Right lobe of liver (tissue), 4 donors: ENCODE results near the gene KIF9.

ENCODE experiments used
- POLR2A ChIP-seq: fragments of 450-650 bp; IDR thresholded peaks from one replicate; pipeline ENCODE4 v1.6.1; 2017; ENCODE audit warnings: antibody characterized with exemption, mild to moderate bottlenecking
- TF ChIP-seq, protein P1 (sequence below), 4 donors: fragments of 200-600 bp in 3 of 4; fragments of 450-650 bp in 1 of 4; IDR thresholded peaks; one replicate each; pipeline versions ENCODE4 v1.5.1 to v1.8.0; 2016 to 2022; ENCODE audit warnings: antibody characterized with exemption in 4 of 4, mild to moderate bottlenecking in 2 of 4
- donor health status: DM: no; HTN: no; CAD: no.
- donor health status: DM: no; HTN: no; CAD: no.
- donor health status: DM: no; HTN: yes; CAD: no.

DNA sequence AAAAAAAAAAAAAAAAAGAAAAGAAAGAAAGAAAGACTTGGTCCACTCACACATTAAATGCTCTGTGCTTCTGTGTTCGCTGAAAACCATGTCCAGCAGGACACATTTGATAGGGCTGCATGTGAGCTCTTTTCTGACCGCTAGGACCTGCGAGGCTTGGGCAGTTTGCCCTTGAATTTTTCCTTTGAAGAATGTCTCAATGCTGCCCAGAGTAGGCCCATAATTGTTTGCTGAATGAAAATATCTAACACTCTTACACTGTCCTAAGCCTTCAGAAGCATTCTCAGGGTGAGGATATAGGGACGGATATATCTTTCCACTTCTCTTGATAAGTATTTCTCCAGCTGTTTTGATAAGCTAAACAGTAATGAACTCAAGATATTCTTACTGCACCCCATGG lies 6.0 kb downstream of the KIF9 start:
- TF ChIP-seq, protein P1, sequence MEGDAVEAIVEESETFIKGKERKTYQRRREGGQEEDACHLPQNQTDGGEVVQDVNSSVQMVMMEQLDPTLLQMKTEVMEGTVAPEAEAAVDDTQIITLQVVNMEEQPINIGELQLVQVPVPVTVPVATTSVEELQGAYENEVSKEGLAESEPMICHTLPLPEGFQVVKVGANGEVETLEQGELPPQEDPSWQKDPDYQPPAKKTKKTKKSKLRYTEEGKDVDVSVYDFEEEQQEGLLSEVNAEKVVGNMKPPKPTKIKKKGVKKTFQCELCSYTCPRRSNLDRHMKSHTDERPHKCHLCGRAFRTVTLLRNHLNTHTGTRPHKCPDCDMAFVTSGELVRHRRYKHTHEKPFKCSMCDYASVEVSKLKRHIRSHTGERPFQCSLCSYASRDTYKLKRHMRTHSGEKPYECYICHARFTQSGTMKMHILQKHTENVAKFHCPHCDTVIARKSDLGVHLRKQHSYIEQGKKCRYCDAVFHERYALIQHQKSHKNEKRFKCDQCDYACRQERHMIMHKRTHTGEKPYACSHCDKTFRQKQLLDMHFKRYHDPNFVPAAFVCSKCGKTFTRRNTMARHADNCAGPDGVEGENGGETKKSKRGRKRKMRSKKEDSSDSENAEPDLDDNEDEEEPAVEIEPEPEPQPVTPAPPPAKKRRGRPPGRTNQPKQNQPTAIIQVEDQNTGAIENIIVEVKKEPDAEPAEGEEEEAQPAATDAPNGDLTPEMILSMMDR (IDR thresholded peaks at IDR 0.05): no peak
- TF ChIP-seq POLR2A: no peak
